HG03354 (cell line): ENCODE measurements around the gene LBHD2.
A peak's percentile ranks its signal among the peaks of the same experiment; 100 is the strongest.

Source experiments
- ATAC-seq: cut with Tn5 transposase; IDR thresholded peaks from one replicate; pipeline ENCODE4 v1.9.1; 2021; ENCODE audit warnings: mild to moderate bottlenecking; ENCODE audit not compliant: unreplicated experiment, poor library complexity, severe bottlenecking

The LBHD2 gene

DNA sequence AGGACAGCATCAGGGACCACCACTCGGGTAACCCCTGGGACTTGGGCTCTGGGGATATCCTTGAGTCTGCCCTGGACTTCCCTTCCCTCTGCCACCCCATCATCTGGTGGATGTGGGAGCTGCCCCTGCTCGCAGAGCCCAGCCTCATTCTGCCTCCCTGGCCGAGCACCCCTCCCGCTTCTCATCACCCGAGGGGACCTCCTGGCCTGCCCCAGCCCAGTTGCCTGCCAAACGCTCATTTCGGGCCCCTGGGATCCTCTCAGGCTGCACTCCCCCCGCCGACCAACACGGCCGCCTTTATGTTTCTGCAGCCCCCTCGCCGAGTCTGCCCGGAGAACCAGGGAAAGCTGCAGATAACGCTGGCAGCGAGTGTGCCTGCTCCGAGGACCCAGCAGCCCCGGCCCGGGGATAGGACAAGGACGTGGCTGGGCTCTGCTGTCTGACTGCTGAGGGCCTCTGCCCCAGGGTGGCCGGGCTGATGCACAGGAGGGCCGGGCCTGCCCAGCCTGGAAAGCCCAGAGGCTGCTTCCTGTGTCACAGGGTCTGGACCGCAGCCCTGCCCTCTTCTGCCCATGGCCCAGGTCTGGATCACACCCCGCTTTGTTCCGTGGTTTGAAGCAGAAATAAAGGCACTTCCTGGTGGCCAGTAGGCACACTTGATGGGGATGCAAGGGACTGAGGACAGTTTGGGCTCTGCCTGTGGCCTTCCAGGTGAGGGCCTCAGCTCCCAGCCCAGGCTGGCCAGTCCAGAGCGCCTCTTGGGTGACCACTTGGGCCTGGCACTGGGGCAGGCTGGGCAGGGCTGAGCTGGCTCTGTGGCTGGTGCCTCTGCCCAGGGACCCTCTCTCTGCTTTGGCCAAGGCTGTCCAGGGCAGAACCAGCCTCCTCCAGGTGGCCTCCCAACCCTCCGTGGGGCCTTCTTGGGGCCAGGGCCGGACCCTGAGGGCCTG lies 5.7 kb downstream of the LBHD2 start:
- no peak for ATAC-seq

DNA sequence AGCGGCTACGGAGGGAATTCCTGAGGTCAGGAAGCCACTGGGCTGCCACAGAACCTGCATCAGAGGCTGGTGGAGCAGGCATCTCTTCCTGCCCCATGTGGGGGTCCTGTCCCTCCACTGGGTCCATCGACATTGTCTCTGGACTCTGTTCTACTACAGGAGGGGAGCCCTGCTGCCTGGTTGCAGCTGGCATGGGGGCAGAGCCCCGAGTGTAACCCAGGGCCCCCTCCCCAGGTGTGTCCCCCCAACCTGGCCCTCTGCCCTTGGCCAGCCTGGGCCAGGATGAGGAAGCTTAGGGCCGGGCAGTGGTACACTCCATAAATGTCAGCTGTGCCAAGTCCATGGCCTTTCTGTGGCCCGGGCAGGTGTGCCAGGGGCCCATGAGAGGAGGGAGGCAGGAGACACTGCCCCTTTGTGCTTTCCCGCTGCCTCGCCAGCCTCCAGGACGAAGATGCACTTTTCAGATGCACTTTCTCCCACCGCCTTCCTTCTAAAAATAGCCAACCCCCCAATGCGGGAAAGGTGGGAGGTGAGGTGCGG lies 6.5 kb downstream of the LBHD2 start:
- no peak for ATAC-seq

DNA sequence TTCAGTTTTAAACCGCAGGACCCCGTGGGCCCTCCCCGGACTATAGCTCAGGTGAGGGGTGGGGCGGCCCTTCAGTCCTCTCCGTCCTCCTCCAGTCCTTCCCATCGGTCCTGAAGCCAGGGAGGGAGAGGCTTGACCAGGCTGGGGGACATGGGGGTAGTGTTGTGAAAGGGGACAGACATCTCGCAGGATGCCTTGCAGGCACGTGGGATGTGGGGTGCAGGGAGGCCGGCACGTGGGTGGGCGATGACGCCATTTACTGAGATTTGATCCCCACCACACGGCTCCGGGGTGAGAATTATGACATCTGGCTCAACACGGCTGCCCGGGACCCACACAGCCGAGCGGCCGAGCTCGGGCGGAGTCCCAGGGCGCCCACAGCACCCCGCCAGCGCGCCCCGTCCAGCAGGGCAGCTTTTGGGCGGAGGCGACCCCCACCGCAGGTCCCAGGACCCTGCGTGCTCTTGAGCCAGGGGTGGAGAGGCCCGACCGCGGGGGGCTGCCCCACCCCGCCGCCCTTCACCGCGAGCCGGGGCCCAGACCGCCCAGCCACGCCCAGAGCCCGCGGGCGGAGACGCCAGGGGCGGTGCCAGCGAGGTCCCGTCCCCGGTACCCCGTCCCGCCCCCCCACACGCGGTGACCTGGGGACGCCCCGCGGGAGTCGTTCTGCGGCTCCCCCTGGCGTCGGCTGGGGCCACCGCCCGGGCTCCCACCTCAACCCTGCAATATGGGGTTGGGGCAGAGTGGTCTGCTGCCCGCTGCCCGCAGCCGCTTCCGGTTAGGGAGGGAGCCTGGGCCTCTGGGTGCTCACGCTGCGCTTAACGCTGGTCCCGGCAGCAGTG lies 7.3 kb downstream of the LBHD2 start:
- peak; percentile 70 for ATAC-seq

DNA sequence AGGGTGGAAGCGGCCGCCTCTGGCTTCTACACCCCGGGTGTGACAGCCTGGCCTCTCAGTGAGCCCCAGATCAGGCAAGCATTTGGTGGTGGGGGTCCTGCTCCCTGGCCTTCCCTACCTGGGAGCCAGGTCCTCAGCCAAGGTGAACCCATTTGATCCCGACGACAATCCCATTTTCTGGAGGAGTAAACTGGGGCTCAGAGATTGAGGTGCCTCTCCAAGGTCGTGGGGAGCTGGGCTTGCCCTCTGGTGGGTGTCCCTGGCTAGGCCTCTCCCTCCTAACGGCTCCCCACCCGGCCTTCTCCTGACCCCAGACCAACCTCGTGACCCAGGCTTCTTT lies 7.8 kb downstream of the LBHD2 start:
- ATAC-seq: peak; percentile 10

DNA sequence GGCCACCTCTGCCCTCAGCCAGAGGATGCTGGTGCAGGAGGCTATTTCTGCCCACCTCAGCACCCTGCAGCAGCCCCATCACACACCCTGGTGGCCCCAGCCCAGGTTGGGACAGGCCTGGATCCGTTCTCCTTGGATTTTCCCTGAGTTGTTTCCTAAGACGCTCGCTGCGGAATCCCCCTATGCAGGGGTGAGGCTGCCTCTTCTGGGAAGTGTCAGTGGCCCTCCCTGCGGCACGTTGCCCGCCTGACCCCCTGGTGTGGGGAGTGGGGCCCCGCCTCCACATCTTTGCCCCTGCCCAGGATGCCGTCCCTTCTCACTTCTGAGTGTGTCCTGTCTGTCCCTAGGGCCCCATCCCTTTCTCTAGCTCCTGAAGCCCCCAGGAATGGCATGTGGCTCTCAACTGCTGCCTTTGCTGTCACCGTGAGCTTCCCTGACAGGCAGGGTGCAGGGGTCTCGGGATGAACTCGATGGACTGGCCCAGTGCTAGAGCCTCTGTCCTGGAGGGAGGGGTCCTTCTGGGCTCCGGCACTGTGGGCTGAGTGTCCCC lies 9.9 kb downstream of the LBHD2 start:
- no peak for ATAC-seq

DNA sequence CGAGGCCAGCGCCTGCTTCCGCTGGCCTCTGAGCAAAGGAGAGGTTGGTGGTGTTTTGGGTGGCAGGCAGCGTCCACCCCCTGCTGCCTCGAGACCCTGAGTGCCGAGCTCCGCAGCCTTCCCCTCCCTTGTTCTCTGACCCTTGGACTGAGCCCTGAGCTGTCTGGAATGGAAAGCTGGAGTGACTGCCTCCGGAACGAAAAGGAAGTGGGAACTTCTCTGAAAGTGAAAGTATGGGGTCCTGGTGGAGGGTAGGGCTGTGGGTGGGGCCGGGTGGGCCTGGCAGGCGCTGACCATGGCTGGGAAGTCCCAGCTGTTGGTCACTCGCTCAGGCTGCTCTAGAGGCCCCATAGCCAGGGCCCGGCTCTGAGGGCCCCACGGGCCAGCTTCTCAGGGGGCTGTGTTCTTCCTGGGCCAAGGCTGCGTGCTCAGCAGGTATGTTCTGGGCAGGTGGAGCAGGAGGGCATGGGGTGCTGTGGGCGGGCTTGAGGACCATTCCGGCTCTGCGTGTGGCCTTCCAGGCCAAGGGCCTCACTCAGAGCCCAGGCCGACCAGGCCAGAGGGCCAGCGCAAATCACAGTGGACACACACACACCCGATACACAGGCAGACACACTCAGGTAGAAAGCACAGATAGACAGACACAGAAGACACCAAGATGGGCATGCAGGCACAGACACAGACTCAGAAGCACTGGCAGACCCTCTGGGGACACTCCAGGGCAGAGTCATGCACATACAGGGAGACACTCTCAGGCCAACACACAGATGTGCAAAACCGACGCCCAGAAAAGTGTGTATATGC lies 10.6 kb downstream of the LBHD2 start, which contains the start of gene EXOC3L4:
EXOC3L4 (plus strand) TSS at position 320 of the 804 bp plus-strand sequence. CDS start 5,495 bp downstream, outside the sequence.
- no peak for ATAC-seq

DNA sequence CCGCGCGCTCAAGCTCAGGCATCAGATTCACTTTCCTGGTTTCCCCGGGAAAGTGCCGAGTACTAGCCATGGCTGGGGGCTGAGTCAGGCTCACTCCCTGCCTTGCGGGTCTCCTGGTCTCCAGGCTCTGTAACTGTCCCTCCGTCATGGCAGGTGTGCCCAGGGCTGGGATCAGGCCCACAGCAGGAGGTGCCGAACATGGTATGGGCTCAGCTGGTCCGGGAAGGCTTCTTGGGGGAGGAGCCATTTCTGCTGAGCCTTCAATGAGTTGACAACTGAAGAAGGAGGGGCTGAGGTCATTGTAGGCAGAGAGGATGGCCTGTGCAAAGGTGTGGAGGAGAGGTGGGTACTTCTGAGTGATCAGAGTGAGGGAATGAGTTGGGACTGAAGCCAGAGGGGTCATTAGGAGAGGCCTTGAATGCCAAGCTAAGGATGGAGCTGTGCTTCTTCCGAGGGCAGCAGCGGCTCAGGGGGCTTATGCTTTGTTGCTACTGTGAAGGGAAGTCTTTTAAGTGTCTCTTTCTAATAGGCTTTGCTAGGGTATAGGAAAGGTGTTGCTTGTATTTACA lies 11.3 kb downstream of the LBHD2 start:
- no peak for ATAC-seq

DNA sequence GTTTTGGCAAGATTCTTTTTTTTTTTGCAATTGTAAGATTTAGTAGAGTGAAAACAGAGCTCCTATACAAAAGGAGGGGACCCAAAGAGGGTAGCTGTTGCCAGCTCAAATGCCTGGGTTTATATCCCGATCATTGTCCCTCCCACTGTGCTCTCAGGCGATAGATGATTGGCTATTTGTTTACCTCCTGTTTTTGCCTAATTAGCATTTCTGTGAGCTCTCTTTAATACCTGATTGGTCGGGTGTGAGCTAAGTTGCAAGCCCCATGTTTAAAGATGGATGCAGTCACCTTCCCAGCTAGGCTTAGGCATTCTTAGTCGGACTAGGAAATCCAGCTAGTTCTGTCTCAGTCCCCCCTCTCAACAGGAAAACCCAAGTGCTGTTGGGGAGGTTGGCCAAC lies 12.4 kb downstream of the LBHD2 start:
- no peak for ATAC-seq

DNA sequence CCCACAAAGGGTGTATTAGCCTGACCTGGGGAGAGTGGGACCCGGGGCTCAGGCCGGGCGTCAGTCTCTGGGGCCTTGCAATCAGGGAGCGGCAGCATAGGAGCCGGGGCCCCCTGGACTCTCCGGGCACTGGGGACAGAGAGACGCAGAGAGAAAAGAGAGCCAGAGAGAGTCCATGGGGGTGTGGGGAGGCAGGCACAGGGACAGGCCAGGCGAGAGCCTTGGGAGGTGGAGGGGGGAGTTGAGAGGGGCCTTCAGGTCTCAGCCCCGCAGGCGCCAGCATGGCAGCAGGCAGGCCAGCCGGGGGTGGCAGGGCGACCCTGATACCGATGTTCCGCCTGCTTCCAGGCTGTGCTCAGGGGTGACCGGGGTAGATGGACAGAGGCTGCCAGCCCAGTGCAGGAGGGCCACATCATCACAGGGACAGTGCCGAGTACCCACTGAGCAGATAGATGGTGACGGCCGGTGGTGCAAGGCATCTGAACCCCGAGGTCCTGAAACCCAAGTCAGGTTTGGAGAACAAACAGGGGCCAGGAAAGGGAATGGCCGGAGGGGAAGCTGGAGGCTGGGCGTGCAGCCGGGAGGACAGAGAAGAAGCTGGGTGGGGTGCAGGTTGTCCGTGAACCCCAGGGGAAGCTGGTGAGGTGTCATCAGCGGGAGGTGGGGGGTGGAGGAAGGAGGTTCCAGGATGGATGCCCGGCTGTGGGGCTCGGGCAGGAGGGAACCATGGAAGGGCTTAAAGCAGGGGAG lies 13.4 kb downstream of the LBHD2 start:
- no peak for ATAC-seq

DNA sequence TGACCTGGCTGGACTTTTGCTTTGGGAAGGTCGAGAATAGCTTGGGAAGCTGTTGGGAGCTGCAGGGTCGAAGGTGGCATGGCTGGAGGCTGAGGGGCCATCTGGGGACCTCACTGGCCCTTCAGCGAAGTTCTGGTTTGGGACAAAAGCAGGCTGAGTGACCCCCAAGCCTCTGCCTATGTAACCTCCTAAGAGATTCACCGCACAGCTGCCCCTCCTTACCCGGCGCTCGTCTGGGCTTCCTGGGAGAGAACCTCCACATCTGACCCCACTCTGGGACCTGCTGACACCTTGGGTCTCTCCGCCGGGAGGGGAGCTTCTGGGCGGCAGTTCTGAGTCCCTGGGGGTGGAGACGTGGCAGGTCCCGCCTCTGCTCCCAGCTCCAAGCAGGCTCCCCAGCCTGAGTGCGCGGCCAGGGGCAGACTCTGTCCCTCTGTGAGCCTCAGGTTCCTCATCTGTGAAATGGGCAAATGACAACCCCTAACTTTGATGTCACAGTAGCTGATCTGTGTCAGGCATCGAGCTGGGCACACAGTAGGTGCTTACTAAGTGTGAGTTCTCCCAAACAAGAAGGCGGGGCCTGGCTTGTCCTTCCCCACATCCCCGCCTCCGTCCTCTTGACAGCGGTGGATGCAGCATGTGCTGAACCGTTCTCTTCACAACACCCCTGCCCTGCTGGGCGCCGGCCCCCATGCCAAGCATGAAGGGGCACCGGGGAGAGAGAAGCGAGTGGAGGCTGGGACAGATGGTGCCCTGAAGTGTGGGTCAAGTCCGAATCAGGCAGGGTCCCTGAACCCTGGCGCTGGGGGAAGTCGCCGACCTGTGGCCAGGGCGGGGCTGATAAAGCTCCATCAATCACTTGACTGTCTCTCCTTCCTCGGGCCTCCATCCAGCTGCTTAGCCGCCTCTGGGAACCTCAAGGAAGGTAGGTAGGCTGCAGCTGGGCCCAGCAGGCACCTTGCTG lies 14.3 kb downstream of the LBHD2 start:
- ATAC-seq: no peak

DNA sequence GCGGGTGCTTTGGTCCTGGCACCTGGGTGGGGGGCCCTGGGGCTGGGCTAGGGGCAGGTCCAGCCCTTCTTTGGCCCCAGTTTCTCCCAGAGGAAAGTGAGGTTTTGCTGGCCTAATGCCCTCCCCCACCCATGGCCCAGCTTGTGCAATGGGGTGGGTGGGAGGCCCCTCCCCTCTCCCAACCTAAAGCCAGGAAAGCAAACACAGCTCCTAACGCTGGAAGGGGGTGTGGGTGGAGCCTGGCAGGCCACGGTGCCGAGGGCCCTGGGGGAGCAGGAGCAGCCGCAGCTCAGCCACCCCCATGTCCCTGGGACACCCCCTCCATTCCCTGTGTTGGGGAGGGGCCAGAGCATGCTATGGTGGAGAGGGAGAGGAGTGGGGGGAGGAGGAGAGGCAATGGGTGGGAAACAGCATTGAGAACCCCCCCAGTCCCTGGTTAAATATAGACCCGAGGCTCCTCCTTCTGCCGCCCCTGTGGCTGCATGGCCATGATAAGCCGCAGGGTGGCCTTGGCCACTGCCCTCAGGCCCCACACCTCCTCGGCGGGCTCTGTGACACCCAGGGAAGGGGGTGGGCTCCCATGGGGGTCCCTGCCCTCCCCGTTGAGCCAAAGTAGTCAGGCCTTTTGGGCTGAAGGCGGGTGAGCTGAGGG lies 15.2 kb downstream of the LBHD2 start:
- ATAC-seq: no peak

DNA sequence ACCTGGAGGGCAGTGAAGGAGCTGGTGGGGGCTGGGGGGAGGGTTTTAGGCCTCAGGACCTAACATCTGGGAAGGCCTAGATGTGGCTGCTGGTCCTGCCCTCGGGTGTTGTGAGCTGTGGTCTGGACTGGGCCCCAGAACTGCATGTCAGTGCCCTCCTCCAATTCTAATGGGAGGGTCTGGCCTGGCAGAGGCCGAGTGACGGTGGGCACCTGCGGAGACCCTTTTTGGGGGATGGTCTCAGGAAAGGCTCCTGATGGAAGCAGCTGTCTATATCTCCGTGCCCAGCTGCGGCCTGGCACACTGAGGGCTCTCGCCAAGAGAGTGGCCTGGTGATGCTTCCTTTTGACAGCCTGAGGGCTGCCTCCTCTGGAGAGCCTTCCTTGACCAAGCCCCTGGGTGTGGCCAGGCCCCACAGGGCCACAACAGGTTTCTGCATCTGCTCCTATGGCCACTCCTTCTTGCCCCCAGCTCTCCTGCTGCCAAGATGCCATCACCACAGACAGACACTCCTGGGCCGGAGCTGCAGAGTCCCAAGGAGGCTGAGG lies 15.8 kb downstream of the LBHD2 start:
- ATAC-seq: no peak

DNA sequence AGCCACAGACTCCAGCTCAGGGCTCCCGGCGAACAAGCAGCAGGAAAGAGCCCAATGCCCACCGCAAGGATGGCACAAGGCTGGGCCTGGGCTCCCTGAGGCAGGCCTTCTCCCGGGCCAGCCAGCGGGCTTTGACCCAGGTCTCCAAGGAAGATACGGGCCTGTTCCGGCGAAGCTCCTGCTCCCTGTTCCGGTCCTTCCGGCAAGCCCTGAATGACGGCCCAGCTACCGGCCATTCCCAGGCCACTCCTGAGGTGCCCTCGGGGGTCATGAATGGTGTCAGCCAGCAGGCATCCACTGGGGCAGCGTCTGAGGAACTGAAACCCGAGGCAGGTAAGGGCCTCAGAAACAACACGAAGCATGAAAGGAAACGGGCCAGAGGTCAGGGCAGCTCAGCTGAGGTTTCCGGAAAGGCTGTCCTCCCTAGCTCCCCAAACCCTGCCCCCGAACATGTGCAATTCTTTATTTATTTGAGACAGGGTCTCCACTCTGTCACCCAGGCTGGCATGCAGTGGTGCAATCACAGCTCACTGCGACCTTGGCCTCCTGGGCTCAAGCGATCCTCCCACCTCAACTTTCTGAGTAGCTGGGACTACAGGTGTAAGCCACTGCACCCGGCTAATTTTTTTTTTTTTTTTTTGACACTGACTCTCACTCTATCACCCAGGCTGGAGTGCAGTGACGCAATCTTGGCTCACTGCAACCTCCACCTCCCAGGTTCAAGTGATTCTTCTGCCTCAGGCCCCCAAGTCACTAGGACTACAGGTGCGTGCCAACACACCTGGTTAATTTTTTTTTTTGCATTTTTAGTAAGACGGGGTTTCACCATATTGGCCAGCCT lies 16.5 kb downstream of the LBHD2 start:
- ATAC-seq: no peak

DNA sequence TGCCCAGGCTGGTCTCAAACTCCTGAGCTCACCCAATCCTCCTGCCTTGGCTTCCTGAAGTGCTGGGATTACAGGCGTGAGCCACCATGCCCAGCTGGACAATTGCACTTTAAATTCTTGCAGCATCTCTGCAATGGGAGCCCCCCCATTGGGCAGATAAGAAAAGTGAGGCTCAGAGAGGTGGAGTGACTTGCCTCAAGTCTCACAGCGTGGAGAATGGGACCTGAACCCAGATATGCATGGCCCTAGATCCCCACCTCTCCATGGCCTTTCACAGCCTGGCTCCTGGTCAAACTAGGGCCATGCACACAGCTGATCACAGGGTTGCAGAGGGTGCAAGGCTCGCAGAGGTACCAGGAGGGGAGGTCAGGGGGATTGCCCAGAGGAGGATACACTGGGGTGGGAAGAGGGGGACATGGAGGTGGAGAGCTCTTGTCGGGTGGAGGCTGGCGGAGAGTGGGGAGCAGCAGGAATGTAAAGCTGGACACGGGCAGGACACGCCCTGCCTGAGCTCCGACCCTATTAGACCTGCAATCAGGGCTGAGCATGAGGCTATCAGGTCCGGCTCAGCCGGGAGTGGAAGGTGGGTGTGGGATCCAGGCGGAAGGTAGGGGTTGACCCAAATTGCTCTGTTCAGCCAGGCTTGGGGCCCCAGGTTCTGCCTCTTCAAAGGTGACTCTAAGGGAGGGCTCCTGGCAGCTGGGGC lies 17.4 kb downstream of the LBHD2 start:
- no peak for ATAC-seq
